Activated CD8-positive, alpha-beta memory T cell treated with anti-CD3 and anti-CD28 coated beads, Interleukin-2, amount 10 ng/mL, durations not matched to agents 7 days and 5 days (primary cell): ENCODE results near the gene GABRB2. TPM values are rescaled to one million over a fixed set of nuclear protein-coding genes. Genes with fewer than 3 reads are reported as not detected.
A peak's percentile ranks its signal among the peaks of the same experiment; 100 is the strongest.

Experiments
- ATAC-seq: fragments of 150-1000 bp; cut with Tn5 transposase; one replicate; pipeline ENCODE4 v1.10.0; 2021; ENCODE audit warnings: moderate library complexity
- CTCF ChIA-PET: fragments of 350-600 bp; sonication (Branson Sonifier 250); formaldehyde crosslinking; loops from one replicate; lab custom pipeline; 2021; ENCODE audit warnings: antibody characterized with exemption; lab: Charles Lee
- DNase-seq: peaks from one replicate; pipeline ENCODE4 v3.0.0-alpha.2; 2020
- H3K27ac Mint-ChIP-seq: one replicate; pipeline ENCODE4 v1.8.0; 2021; ENCODE audit warnings: mild to moderate bottlenecking, mixed read lengths
- H3K27me3 Mint-ChIP-seq: one replicate; pipeline ENCODE4 v1.8.0; 2021; ENCODE audit warnings: mixed read lengths
- H3K36me3 Mint-ChIP-seq: one replicate; pipeline ENCODE4 v1.8.0; 2021; ENCODE audit warnings: mild to moderate bottlenecking, mixed read lengths
- H3K4me1 Mint-ChIP-seq: one replicate; pipeline ENCODE4 v1.8.0; 2021; ENCODE audit warnings: mixed read lengths
- H3K4me3 Mint-ChIP-seq: one replicate; pipeline ENCODE4 v1.8.0; 2021; ENCODE audit warnings: mild to moderate bottlenecking, moderate library complexity, mixed read lengths
- H3K9me3 Mint-ChIP-seq: one replicate; pipeline ENCODE4 v1.8.0; 2022; ENCODE audit warnings: low read depth, mixed read lengths
- total RNA-seq, 2 experiments: library from RNA; stranded (reverse); gene quantifications; one replicate each; pipeline ENCODE4 v1.2.3, GENCODE V29; 2021

GABRB2 gene
- total RNA-seq, result not detected

DNA sequence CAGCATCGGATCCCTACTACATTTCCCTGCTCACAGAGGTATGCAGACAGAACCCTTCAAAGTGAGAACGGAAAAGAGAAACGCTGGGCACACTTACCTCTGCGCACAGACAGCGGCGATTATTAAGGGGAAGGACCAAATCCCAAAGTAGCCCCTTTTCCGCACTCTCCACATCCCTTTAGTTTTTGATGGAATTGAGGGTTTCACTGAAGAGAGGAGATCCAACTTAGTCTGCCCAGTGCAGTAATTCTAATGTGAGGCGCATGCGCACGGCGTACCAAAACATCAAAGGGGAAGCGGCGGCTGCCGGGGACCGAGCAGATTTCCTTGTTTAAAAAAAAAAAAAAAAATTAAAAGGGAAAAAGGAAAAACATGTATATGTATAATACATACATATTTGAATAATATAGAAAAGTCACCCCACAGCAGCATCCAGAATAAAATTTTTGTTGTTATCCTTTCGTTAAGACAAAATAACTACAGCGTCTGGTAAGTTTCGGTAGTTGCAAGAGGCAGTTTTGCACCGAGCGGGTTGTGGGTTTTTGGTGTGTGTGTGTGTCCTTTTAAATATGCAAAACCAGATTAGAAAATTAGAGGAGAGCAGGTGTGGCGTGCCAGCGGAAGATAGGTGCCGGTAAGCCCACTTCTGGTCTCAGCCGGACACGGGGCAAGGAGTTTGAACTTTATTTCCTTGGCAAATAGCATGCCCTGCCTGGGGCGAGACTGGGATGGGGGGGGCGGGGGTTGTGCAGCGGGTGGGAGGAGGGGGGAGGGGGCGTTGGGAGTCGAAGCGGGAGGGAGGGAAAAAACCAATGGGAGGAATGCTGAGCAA is at the start of gene GABRB2:
GABRB2 (minus strand) TSS at position 256 of the 832 bp plus-strand sequence; CDS start at position 174, 82 bp downstream.
- Mint-ChIP-seq H3K4me3 (peak within 1 kb of the TSS; percentile 76), H3K27ac (no peak within 1 kb of the TSS), H3K36me3 (peaks cover 2% of the 10 kb centered on the region), H3K27me3 (peaks cover 49% of the 10 kb centered on the region), H3K4me1 (peaks cover 12% of the 10 kb centered on the region), H3K9me3 (no peaks in the 10 kb centered on the region)
- CTCF ChIA-PET, result no interaction called here
- peak; percentile 51 for DNase-seq
- peak; percentile 53 for ATAC-seq

DNA sequence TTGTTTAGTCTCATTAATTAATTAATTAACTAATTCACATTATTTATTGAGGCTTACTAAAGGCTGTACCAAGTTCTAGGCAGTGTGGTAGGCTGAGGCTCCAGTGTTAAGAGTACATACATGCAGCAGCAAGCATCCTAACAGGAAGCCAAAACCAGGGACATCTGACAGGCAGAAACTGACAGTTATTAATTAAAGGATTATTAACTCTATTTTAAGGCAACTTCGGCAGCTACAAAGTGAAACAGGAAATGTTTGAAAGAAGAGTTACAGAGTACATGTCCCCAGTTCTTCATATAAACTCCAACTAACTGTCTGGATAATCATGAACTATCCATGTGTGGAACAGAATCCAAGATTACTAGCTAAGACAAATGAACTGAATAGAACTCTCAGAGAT is 39.3 kb upstream of the GABRB2 start:
- Mint-ChIP-seq H3K36me3 (no peaks in the 10 kb centered on the region), H3K4me3 (no peak overlapping the region), H3K27ac (no peak overlapping the region), H3K4me1 (no peaks in the 10 kb centered on the region), H3K9me3 (no peaks in the 10 kb centered on the region), H3K27me3 (no peaks in the 10 kb centered on the region)
- ATAC-seq (no peak), DNase-seq (no peak)
- CTCF ChIA-PET, result no interaction called here

DNA sequence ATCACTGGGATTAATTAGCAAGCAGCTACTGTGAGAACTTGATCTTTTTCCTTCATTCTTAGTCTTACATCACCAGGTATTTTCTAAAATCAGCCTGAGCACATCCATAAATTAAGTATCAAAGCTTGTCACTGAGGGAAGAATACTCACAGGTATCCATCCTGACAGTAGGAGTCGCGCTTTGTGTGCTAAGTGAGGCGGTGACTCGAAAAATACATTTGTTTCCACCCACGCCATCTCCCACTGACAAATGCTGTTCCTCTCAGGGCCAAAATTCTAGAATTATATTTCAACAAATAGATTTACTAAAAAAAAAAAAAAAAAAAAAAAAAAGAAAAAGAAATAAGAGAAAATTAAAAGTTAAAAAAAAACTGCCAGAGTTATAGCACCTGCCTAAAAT is 34.1 kb upstream of the GABRB2 start:
- Mint-ChIP-seq H3K4me3 (no peak overlapping the region), H3K36me3 (no peaks in the 10 kb centered on the region), H3K27me3 (no peaks in the 10 kb centered on the region), H3K4me1 (no peaks in the 10 kb centered on the region), H3K9me3 (no peaks in the 10 kb centered on the region), H3K27ac (no peak overlapping the region)
- no peak for DNase-seq
- no peak for ATAC-seq
- CTCF ChIA-PET, result no interaction called here

DNA sequence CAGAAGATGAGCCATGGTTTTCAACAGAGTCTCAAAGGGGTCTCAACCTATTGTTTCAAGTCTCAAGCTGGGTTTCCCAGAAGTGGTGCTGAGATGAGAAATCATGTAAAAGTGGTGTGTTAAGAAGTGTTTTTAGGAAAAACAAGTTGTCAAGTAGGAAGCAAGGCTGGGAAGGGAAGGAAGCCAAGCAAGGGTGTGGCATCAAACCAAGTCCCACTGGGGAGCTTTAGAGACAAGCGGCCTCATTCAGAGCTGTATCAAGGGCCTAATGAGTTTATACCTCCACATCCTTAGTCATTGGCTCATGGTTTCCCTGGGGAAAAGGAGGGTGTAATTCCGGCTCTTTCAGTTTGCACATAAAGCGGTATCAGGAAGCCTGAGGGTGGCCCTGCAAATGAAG is 26.4 kb upstream of the GABRB2 start:
- DNase-seq (no peak), ATAC-seq (no peak)
- H3K9me3 Mint-ChIP-seq, result no peaks in the 10 kb centered on the region
- no peaks in the 10 kb centered on the region for H3K27me3 Mint-ChIP-seq
- no peak overlapping the region for H3K27ac Mint-ChIP-seq
- no peak overlapping the region for H3K4me3 Mint-ChIP-seq
- H3K36me3 Mint-ChIP-seq, result no peaks in the 10 kb centered on the region
- CTCF ChIA-PET, result no interaction called here
- no peaks in the 10 kb centered on the region for H3K4me1 Mint-ChIP-seq

DNA sequence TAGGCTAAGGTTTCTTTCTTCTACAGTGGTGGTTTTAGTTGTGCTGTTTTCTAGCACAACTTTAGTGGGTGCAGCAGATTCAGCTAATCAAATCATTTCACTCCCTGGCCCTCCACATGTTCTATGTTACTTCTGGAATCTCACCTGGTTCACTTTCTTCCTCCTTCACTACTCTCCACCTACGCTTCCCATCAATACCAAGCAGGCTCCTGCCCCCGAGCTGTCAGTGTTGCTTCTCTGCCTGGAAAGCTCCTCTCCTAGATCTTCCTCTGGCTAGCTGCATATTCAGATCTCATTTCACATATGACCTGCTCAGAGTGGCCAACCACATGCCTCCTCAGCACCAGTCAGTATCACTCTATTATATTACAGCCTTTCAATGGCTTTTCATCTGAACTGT is 19.6 kb upstream of the GABRB2 start:
- Mint-ChIP-seq H3K9me3 (no peaks in the 10 kb centered on the region), H3K36me3 (no peaks in the 10 kb centered on the region), H3K4me1 (no peaks in the 10 kb centered on the region), H3K4me3 (no peak overlapping the region), H3K27me3 (no peaks in the 10 kb centered on the region), H3K27ac (no peak overlapping the region)
- DNase-seq, result no peak
- ATAC-seq, result no peak
- CTCF ChIA-PET, result no interaction called here

DNA sequence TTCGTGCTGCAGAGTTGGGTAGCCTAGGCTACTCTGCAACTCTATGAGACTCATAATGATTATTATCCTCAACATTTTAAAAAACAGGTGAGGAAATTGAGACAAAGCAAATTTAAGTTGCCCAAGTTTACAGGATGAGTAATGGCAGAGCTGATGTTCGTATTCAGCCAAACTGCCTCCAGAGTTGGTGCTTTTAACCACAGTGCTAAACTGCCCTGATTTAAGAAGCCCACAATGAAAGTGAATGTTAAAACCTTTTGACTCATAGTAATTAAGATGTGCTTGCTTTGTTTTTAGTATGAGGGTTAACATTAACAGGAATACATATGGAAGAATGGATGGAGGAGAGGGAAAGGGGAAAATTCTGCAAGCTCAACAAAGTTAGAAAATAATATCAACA is 15.9 kb upstream of the GABRB2 start:
- Mint-ChIP-seq H3K27me3 (no peaks in the 10 kb centered on the region), H3K36me3 (no peaks in the 10 kb centered on the region), H3K27ac (no peak overlapping the region), H3K4me1 (no peaks in the 10 kb centered on the region), H3K9me3 (no peaks in the 10 kb centered on the region), H3K4me3 (no peak overlapping the region)
- ATAC-seq (no peak), DNase-seq (no peak)
- CTCF ChIA-PET, result no interaction called here

DNA sequence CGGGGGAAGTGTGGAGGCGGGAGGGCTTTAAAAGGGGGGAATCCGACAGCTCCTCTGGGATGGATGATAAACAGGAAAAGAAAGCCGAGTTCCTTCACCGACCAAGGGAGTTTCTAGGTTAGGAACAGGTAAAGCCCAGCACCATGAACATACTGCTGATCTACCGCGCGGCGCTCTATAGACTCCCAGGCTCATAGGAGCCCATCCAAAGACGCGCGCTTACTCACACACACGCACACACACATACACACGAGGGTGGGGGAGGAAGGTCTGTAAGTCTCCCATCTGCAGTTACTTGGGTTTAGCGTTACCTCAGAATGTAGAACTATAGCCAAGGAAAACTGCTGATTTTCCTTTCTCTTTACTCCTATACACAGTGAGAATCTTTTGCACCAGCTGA is 2.6 kb upstream of the GABRB2 start:
- peaks cover 2% of the 10 kb centered on the region for H3K36me3 Mint-ChIP-seq
- H3K27me3 Mint-ChIP-seq, result peaks cover 49% of the 10 kb centered on the region
- H3K4me1 Mint-ChIP-seq, result peaks cover 12% of the 10 kb centered on the region
- CTCF ChIA-PET, result no interaction called here
- ATAC-seq (no peak), DNase-seq (no peak)
- no peak overlapping the region for H3K27ac Mint-ChIP-seq
- H3K9me3 Mint-ChIP-seq, result no peaks in the 10 kb centered on the region
- H3K4me3 Mint-ChIP-seq, result no peak overlapping the region

DNA sequence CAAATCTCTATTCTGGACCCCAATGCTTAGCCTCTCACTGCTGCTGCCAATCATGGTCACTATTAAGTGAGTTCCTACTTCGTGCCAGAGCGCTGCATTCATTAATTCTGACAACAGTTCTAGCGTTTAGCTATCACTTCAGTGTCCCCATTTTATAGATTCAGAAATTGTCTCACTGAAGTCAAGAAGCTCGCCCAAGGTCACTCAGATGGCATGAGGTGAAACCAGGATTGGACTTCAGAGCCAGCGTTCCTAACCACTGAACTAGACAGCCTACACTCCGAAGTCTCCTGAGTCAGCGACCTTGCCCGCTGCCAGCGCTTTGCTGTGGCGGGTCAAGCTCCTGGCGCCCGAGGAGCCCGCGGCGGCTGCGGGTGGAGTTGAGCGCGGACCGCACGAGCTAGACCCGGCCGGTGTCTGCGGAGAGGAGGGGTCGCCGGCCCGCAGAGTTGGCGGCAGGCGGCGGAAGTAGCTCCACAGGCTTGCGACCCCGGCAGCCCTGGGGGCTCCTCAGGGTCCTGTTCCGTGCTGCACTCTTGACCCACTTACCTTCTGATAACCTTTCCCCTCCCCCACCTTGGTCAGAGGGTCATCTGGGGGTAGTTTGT is 2.1 kb upstream of the GABRB2 start:
- Mint-ChIP-seq H3K4me3 (no peak overlapping the region), H3K27ac (no peak overlapping the region), H3K9me3 (no peaks in the 10 kb centered on the region), H3K27me3 (peaks cover 49% of the 10 kb centered on the region), H3K4me1 (peaks cover 12% of the 10 kb centered on the region), H3K36me3 (peaks cover 2% of the 10 kb centered on the region)
- CTCF ChIA-PET, result interaction anchor here (1.3 kb wide), 1 partner anchor 1110 kb away, joined by 3 read pairs; no protein-coding TSS in a partner anchor
- DNase-seq, result no peak
- no peak for ATAC-seq

DNA sequence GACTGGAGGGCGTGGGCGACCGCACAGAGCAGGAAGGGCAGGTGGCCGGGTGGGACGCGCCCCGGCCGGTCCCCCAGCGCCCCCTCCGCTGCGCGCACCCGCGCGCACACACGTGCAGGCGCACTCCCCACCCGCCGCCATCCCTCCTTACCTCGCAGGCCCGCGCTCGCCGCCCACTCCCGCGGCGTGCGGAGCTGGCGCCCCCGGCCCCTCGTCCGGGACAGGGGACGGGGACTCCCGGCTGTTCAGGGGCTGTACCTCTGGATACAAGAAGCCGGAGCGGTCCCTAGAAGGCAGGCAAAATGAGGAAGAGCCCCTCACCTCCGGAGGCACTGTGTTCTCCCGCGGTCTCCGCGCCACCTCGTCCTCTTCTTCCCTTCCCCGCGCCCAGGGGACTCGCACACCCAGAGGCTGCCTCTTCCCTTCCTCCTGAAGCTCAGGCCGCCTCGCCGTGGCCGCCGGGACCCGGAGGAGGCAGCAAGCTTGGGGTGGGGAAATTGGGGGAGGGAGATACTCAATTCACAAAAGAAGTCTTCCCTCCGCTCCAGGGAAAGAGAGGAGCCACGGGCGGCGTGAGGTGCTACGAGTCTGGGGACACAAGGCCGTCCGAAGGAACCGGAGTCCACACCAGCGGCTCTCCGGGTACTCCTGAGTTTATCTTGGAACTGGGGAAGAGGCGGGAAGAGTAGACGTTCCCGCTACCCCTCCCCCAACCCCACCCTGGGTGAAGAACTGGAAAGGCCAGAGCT is 1.4 kb upstream of the GABRB2 start:
- H3K27me3 Mint-ChIP-seq, result peaks cover 49% of the 10 kb centered on the region
- CTCF ChIA-PET, result interaction anchor here (1.3 kb wide), 1 partner anchor 1109 kb away, joined by 3 read pairs; no protein-coding TSS in a partner anchor

DNA sequence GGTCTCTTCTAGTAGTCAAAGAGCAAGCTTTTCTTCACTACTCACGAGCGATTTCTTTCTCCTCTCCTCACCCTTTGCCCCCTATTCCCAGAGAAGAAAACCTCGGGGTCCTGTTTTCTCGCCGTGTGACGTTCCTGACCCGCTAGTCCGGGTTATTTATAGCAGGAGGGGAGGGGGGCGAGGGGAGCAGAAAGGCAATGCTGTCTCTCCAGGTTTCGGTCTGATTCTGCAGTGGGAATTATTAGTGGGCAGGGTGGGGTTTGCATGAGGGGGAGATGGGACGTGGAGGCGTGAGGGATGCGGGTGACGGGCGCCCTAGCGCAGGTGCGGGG is 847 bp upstream of the GABRB2 start:
- ATAC-seq, result no peak
- H3K36me3 Mint-ChIP-seq, result peaks cover 2% of the 10 kb centered on the region
- peaks cover 49% of the 10 kb centered on the region for H3K27me3 Mint-ChIP-seq
- CTCF ChIA-PET, result interaction anchor here (1.3 kb wide), 1 partner anchor 1109 kb away, joined by 3 read pairs; no protein-coding TSS in a partner anchor
- peaks cover 12% of the 10 kb centered on the region for H3K4me1 Mint-ChIP-seq
- H3K4me3 Mint-ChIP-seq, result no peak overlapping the region
- H3K27ac Mint-ChIP-seq, result no peak overlapping the region
- no peak for DNase-seq
- H3K9me3 Mint-ChIP-seq, result no peaks in the 10 kb centered on the region

More for the DNA sequence above, 1.4 kb upstream of the GABRB2 start:
- H3K27ac Mint-ChIP-seq, result no peak overlapping the region
- peaks cover 12% of the 10 kb centered on the region for H3K4me1 Mint-ChIP-seq
- DNase-seq (no peak), ATAC-seq (no peak)
- peaks cover 2% of the 10 kb centered on the region for H3K36me3 Mint-ChIP-seq
- H3K9me3 Mint-ChIP-seq, result no peaks in the 10 kb centered on the region
- no peak overlapping the region for H3K4me3 Mint-ChIP-seq

DNA sequence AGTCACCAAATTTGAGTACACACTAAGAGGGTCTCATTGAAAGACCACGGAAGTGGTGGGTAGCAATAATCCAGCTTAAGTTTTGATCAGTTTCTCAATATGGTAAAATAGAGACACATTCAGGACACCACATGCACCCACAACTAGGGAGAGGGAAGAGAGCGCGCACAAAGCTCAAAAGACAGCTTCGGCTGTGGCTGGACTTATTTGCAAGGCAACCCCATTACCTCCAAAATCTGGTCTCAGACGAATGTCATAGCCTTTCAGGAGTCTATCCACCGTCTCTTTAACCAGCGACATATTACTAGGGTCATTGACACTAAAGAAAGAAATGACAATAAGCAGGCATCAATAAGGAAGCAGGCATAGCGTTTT is 443 bp downstream of the GABRB2 start:
- peak overlapping the region; percentile 76 for H3K4me3 Mint-ChIP-seq
- H3K9me3 Mint-ChIP-seq, result no peaks in the 10 kb centered on the region
- peaks cover 2% of the 10 kb centered on the region for H3K36me3 Mint-ChIP-seq
- H3K4me1 Mint-ChIP-seq, result peaks cover 12% of the 10 kb centered on the region
- peaks cover 49% of the 10 kb centered on the region for H3K27me3 Mint-ChIP-seq
- CTCF ChIA-PET, result no interaction called here
- H3K27ac Mint-ChIP-seq, result no peak overlapping the region
- ATAC-seq (no peak), DNase-seq (no peak)

DNA sequence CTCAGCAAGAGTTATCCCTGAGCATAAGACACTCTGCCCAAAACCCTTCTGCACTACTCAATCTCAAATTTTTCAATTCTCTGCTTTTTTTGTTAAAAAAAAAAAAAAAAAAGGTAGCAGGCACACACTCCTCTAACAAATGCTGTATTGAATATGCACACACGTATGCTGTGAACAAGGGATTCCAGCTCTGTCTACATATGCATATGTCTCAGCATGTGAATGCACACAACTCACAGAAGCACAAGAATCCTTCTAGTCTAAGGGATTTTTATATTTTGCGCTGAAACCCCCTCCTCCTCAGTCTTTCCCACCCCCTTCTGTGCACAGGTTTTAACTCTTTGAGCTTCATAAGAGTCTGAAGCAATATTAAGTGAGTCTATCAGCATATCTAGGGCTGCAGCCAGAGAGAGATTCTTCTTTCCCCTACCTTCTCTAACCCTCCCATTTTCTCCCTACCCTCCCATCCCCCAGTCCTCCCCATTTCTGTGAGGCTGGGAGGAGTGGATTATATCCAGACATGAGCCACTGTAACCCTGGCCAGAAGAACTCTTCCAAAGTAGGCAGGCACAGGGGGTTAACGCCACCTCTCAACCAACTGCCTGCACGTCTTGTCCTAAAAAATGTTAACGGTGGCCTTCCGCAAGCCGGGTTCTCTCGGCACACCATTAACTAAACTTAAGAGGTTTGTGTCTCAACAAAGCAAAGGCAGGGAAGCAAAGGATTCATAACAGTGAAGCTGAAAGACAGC is 1.0 kb downstream of the GABRB2 start:
- Mint-ChIP-seq H3K9me3 (no peaks in the 10 kb centered on the region), H3K27ac (no peak overlapping the region), H3K27me3 (peaks cover 49% of the 10 kb centered on the region), H3K4me1 (peaks cover 12% of the 10 kb centered on the region), H3K4me3 (peak overlapping the region; percentile 76), H3K36me3 (peaks cover 2% of the 10 kb centered on the region)
- CTCF ChIA-PET, result no interaction called here
- no peak for DNase-seq
- no peak for ATAC-seq

DNA sequence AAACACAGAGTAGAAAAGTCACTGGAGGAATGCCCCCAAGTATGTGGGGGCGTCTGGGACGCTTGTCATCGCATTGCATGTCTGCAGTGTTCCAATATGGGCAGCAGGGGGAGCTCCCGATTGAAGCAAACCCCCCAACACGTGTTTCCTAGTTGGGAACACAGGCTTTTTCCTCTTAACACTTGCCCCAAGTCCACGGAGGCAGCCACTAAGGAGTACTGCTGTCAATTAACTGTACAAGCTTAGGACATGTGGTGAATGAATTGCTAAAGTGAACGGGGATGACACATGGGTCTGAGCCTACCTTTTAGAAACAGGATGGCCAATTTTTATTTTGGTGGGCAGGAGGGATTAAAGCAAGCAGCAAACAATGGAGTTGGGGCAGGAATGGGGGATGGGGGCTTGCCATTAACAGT is 2.2 kb downstream of the GABRB2 start:
- ATAC-seq, result no peak
- DNase-seq, result no peak

More for the DNA sequence above, 2.2 kb downstream of the GABRB2 start:
- Mint-ChIP-seq H3K4me3 (no peak overlapping the region), H3K27ac (no peak overlapping the region), H3K36me3 (peaks cover 2% of the 10 kb centered on the region), H3K9me3 (no peaks in the 10 kb centered on the region), H3K4me1 (peaks cover 12% of the 10 kb centered on the region), H3K27me3 (peaks cover 47% of the 10 kb centered on the region)
- CTCF ChIA-PET, result interaction anchor here (1.6 to 2.9 kb wide), 2 partner anchors 1105 to 1864 kb away, joined by 6 to 17 read pairs; no protein-coding TSS in a partner anchor
